DND-41 (cell line): Measurements from ENCODE around the gene ADGRA3.

Experiments
- EZH2 ChIP-seq: IDR thresholded peaks from 3 replicates; pipeline ENCODE4 v1.6.1; 2012; ENCODE audit warnings: borderline replicate concordance, low read depth, mild to moderate bottlenecking, moderate library complexity, low read length, inconsistent platforms; ENCODE audit not compliant: severe bottlenecking
- TF ChIP-seq, protein P1 (sequence below): IDR thresholded peaks from 2 replicates; pipeline ENCODE4 v1.5.1; 2012; ENCODE audit warnings: borderline replicate concordance, low read length, moderate library complexity, mild to moderate bottlenecking; ENCODE audit not compliant: poor library complexity, severe bottlenecking; ENCODE audit errors: extremely low read depth

GRCh38 chr4:22410645-22411247, 105.1 kb downstream of the ADGRA3 start:
- TF ChIP-seq, protein P1, sequence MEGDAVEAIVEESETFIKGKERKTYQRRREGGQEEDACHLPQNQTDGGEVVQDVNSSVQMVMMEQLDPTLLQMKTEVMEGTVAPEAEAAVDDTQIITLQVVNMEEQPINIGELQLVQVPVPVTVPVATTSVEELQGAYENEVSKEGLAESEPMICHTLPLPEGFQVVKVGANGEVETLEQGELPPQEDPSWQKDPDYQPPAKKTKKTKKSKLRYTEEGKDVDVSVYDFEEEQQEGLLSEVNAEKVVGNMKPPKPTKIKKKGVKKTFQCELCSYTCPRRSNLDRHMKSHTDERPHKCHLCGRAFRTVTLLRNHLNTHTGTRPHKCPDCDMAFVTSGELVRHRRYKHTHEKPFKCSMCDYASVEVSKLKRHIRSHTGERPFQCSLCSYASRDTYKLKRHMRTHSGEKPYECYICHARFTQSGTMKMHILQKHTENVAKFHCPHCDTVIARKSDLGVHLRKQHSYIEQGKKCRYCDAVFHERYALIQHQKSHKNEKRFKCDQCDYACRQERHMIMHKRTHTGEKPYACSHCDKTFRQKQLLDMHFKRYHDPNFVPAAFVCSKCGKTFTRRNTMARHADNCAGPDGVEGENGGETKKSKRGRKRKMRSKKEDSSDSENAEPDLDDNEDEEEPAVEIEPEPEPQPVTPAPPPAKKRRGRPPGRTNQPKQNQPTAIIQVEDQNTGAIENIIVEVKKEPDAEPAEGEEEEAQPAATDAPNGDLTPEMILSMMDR, result peak; percentile 59
- TF ChIP-seq EZH2, result no peak
